ENCODE data around the gene PLXDC2.

DNA sequence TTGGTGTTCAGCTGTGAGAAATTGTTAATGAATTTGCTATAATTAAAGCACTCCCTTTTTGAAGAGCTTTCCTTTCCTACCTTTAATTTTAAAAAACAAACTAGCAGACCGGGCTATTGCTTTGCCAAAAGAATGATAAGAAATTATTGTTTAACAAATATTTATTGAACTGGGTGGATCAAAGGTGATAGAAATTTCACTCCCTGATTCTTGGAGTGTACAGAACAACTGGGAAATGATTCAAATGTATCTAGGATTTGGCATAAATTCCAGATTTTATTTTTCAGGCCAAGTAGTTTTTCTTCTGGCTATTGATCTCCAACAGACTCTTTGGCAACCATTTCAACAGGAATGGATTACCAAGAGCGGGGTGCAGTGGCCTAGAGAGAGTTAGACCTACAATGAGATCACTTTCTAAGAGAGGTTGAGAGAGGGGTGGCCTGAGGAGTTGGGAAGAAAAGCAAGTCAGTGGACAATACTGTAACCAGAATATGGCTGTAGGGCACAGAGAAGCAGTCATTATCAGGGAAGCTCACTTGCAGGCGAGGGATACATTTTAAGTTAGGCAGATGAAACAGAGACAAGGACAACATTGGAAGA lies 71.9 kb downstream of the PLXDC2 start:
- no peak for TF ChIP-seq TAF1 (IDR thresholded peaks at IDR 0.05; ENCODE audit: low read depth, low read length)
- no peak for TF ChIP-seq POLR2A (IDR thresholded peaks at IDR 0.05; ENCODE audit: low read depth, low read length)
- no peak for TF ChIP-seq SPI1 (IDR thresholded peaks at IDR 0.05; ENCODE audit: low read depth, low read length)
- TF ChIP-seq POLR2AphosphoS5 (IDR thresholded peaks at IDR 0.05; ENCODE audit: low read depth, low read length), result no peak
- TF ChIP-seq POU2F2 (IDR thresholded peaks at IDR 0.05; ENCODE audit: low read depth, low read length), result no peak
- TF ChIP-seq PAX5 (IDR thresholded peaks at IDR 0.05; ENCODE audit: insufficient read depth, low read length, severe bottlenecking), result no peak
